ENCODE data around the gene IVNS1ABP. TPM values are rescaled to one million over a fixed set of nuclear protein-coding genes. Genes with fewer than 3 reads are reported as not detected.

IVNS1ABP gene
- total RNA-seq, 1 experiment from 2014 or later = 57.9 TPM

GRCh38 chr1:185291159-185291558, 25.9 kb downstream of the IVNS1ABP start:
- intact Hi-C loops (cut with micrococcal nuclease) = no loop called here
- Histone ChIP-seq H3K9ac (ENCODE audit: low read length) (no peak overlapping the region), H3K4me3 (replicated peaks in 1 of 2; ENCODE audit: low read depth in 1 of 2, low read length in 2 of 2) (no peak overlapping the region), H3K36me3 (ENCODE audit: control insufficient read depth in 1 of 2, insufficient read depth in 2 of 2, low read length in 2 of 2) (peaks cover 7 to 10% of the 10 kb centered on the region in 2 experiments; a peak in 3 of 4 replicates), H2AFZ (ENCODE audit: low read depth, low read length, poor library complexity, severe bottlenecking) (no peak overlapping the region), H3K79me2 (ENCODE audit: insufficient read depth, low read length) (no peaks in the 10 kb centered on the region), H3K27ac (ENCODE audit: low read depth, low read length) (no peak overlapping the region), H4K20me1 (ENCODE audit: insufficient read depth) (no peaks in the 10 kb centered on the region), H3K27me3 (ENCODE audit: insufficient read depth, low read length) (no peaks in the 10 kb centered on the region), H3K9me3 (ENCODE audit: control insufficient read depth in 1 of 2, insufficient read depth in 1 of 2, low read depth in 1 of 2, low read length in 2 of 2) (no peaks in the 10 kb centered on the region), H3K4me1 (ENCODE audit: control insufficient read depth in 1 of 2, insufficient read depth in 2 of 2, low read length in 2 of 2) (no peaks in the 10 kb centered on the region), H3K9me2 (ENCODE audit: insufficient read depth) (no peaks in the 10 kb centered on the region), H3K4me2 (ENCODE audit: low read length) (no peak overlapping the region)
- RAD21 ChIA-PET (ENCODE audit: low non-redundant PET in 1 of 2, low total read pairs in 2 of 2, uncharacterized antibody in 2 of 2, unreplicated experiment in 2 of 2) = no interaction called here
- DNase-seq (ENCODE audit: low read depth, low spot score) (no peak), ATAC-seq (no peak)
- no TSS peak for BruUV-seq (replicated peaks)
- POLR2A ChIA-PET = no interaction called here
- CTCF ChIA-PET = no interaction called here
- no peak for TF ChIP-seq TCF7L2 (IDR thresholded peaks at IDR 0.05; ENCODE audit: borderline replicate concordance, extremely low read depth, insufficient read depth, insufficient read length)
- TF ChIP-seq FOSL1 (IDR thresholded peaks at IDR 0.05; ENCODE audit: low read depth) = no peak
- TF ChIP-seq ZFX (IDR thresholded peaks at IDR 0.05) = no peak
- TF ChIP-seq ATF3 (IDR thresholded peaks at IDR 0.05) = no peak
- no peak for TF ChIP-seq CTCF (IDR thresholded peaks at IDR 0.05 in 2 of 3, conservative IDR thresholded peaks at IDR 0.05 in 1 of 3; ENCODE audit: borderline replicate concordance in 1 of 3, insufficient read depth in 1 of 3, low read depth in 2 of 3, low read length in 2 of 3)
- no peak for TF ChIP-seq YY1 (IDR thresholded peaks at IDR 0.05; ENCODE audit: extremely low read depth, insufficient replicate concordance, low read depth, low read length)
- TF ChIP-seq REST (IDR thresholded peaks at IDR 0.05; ENCODE audit: low read depth) = no peak
- no peak for TF ChIP-seq SP1 (IDR thresholded peaks at IDR 0.05; ENCODE audit: low read depth)
- no peak for TF ChIP-seq CEBPB (IDR thresholded peaks at IDR 0.05; ENCODE audit: low read depth)
- no peak for TF ChIP-seq SRF (IDR thresholded peaks at IDR 0.05; ENCODE audit: low read depth)
- TF ChIP-seq ZBTB33 (IDR thresholded peaks at IDR 0.05; ENCODE audit: extremely low read depth, insufficient replicate concordance, low read length) = no peak
- no peak for TF ChIP-seq ZNF274 (IDR thresholded peaks at IDR 0.05; ENCODE audit: low read depth, low read length)
- no peak for TF ChIP-seq CBX3 (IDR thresholded peaks at IDR 0.05; ENCODE audit: low read depth)
- no peak for TF ChIP-seq SIN3A (IDR thresholded peaks at IDR 0.05; ENCODE audit: low read depth)
- no peak for TF ChIP-seq EZH2 (IDR thresholded peaks at IDR 0.05)
- no peak for TF ChIP-seq JUND (IDR thresholded peaks at IDR 0.05)
- TF ChIP-seq MAX (IDR thresholded peaks at IDR 0.05) = no peak

Measured in HCT116 (cell line).